Right atrium auricular region (tissue), 2 donors: ENCODE results near the gene TMEM187. TPM values are rescaled to one million over a fixed set of nuclear protein-coding genes. Genes with fewer than 3 reads are reported as not detected.
"Not testable (repeated sequence)": the region's sequence is repeated elsewhere in the genome, so short reads cannot be mapped to it uniquely, and the experiment has no call there.

Experiments used
- DNase-seq: peaks from one replicate; pipeline ENCODE4 v3.0.0-alpha.2; 2019; ENCODE audit warnings: low spot score
- H3K27ac ChIP-seq, 2 donors: fragments of 200-600 bp; sonication (generic); 1 replicate in 1 of 2; 2 replicates in 1 of 2; pipeline ENCODE4 v1.5.1; 2016 to 2019
- H3K27me3 ChIP-seq, 2 donors: fragments of 200-600 bp; sonication (generic); one replicate each; pipeline versions ENCODE4 v1.5.1 to v1.6.0; 2017 to 2019
- H3K36me3 ChIP-seq: fragments of 200-600 bp; sonication (generic); one replicate; pipeline ENCODE4 v1.5.1; 2016
- H3K4me1 ChIP-seq, 2 donors: fragments of 200-600 bp; sonication (generic); one replicate each; pipeline versions ENCODE4 v1.5.1 to v1.6.0; 2017 to 2019
- H3K4me3 ChIP-seq, 2 donors: fragments of 200-600 bp; sonication (generic); 1 replicate in 1 of 2; 2 replicates in 1 of 2; pipeline ENCODE4 v1.5.1; 2017 to 2019; ENCODE audit warnings: mild to moderate bottlenecking in 1 of 2, moderate library complexity in 1 of 2
- H3K9me3 ChIP-seq, 2 donors: fragments of 200-600 bp; sonication (generic); one replicate each; pipeline ENCODE4 v1.5.1; 2019
- CTCF ChIP-seq, 2 donors: fragments of 200-600 bp; sonication (generic); IDR thresholded peaks; one replicate each; pipeline ENCODE4 v1.5.1; 2019; ENCODE audit warnings: antibody characterized with exemption in 2 of 2
- total RNA-seq, 2 donors: library from RNA; depleted of rRNA; stranded (reverse); fragments of >200 nt; gene quantifications; one replicate each; pipeline ENCODE4 v1.1.0, GENCODE V29; 2016

Gene TMEM187
- total RNA-seq, 2 donors from 2014 or later = 4.7 to 6.4 TPM

- H3K27me3 ChIP-seq = no peaks in the 10 kb centered on the region
- H3K36me3 ChIP-seq = no peaks in the 10 kb centered on the region
- H3K4me1 ChIP-seq = no peaks in the 10 kb centered on the region
- no peaks in the 10 kb centered on the region for H3K9me3 ChIP-seq
- TF ChIP-seq CTCF (IDR thresholded peaks at IDR 0.05) = no peak
- no peak overlapping the region for H3K4me3 ChIP-seq
- H3K27ac ChIP-seq = no peak overlapping the region
- no peak for DNase-seq
Measured at GRCh38 chrX:153991013-153991580, 18.5 kb downstream of the TMEM187 start.

- H3K9me3 ChIP-seq = no peaks in the 10 kb centered on the region
- no peak for TF ChIP-seq CTCF (IDR thresholded peaks at IDR 0.05)
- H3K27ac ChIP-seq = no peak overlapping the region
- H3K27me3 ChIP-seq = no peaks in the 10 kb centered on the region
- H3K36me3 ChIP-seq = no peaks in the 10 kb centered on the region
- no peak for DNase-seq
- no peak overlapping the region for H3K4me3 ChIP-seq
- H3K4me1 ChIP-seq = no peaks in the 10 kb centered on the region
Measured at GRCh38 chrX:153992180-153992579, 19.6 kb downstream of the TMEM187 start.

GRCh38 chrX:153993079-153993478, 20.5 kb downstream of the TMEM187 start:
- Histone ChIP-seq H3K4me3 (no peak overlapping the region), H3K27me3 (no peaks in the 10 kb centered on the region), H3K9me3 (no peaks in the 10 kb centered on the region), H3K27ac (no peak overlapping the region), H3K36me3 (no peaks in the 10 kb centered on the region), H3K4me1 (no peaks in the 10 kb centered on the region)
- DNase-seq = no peak
- TF ChIP-seq CTCF (IDR thresholded peaks at IDR 0.05) = no peak

GRCh38 chrX:153993978-153994377, 21.4 kb downstream of the TMEM187 start:
- H3K4me3 ChIP-seq = no peak overlapping the region

GRCh38 chrX:153994398-153994797, 21.8 kb downstream of the TMEM187 start:
- not testable (repeated sequence) for H3K4me3 ChIP-seq, H3K9me3 ChIP-seq, H3K27me3 ChIP-seq, H3K36me3 ChIP-seq, H3K27ac ChIP-seq, H3K4me1 ChIP-seq, DNase-seq

More at GRCh38 chrX:153993978-153994377, 21.4 kb downstream of the TMEM187 start:
- Histone ChIP-seq H3K9me3 (no peaks in the 10 kb centered on the region), H3K36me3 (no peaks in the 10 kb centered on the region), H3K27ac (no peak overlapping the region), H3K27me3 (no peaks in the 10 kb centered on the region), H3K4me1 (no peaks in the 10 kb centered on the region)
- TF ChIP-seq CTCF (IDR thresholded peaks at IDR 0.05) = no peak
- no peak for DNase-seq

GRCh38 chrX:153995504-153995903, 22.9 kb downstream of the TMEM187 start:
- Histone ChIP-seq H3K4me3 (no peak overlapping the region), H3K27me3 (no peaks in the 10 kb centered on the region), H3K36me3 (no peaks in the 10 kb centered on the region), H3K27ac (no peak overlapping the region), H3K4me1 (no peaks in the 10 kb centered on the region), H3K9me3 (no peaks in the 10 kb centered on the region)
- no peak for DNase-seq
- no peak for TF ChIP-seq CTCF (IDR thresholded peaks at IDR 0.05)
